HG03139 (cell line): ENCODE measurements around the gene CCDC39.

ENCODE experiments used
- ATAC-seq: cut with Tn5 transposase; IDR thresholded peaks from one replicate; pipeline ENCODE4 v1.9.1; 2021; ENCODE audit not compliant: unreplicated experiment

The CCDC39 gene

DNA sequence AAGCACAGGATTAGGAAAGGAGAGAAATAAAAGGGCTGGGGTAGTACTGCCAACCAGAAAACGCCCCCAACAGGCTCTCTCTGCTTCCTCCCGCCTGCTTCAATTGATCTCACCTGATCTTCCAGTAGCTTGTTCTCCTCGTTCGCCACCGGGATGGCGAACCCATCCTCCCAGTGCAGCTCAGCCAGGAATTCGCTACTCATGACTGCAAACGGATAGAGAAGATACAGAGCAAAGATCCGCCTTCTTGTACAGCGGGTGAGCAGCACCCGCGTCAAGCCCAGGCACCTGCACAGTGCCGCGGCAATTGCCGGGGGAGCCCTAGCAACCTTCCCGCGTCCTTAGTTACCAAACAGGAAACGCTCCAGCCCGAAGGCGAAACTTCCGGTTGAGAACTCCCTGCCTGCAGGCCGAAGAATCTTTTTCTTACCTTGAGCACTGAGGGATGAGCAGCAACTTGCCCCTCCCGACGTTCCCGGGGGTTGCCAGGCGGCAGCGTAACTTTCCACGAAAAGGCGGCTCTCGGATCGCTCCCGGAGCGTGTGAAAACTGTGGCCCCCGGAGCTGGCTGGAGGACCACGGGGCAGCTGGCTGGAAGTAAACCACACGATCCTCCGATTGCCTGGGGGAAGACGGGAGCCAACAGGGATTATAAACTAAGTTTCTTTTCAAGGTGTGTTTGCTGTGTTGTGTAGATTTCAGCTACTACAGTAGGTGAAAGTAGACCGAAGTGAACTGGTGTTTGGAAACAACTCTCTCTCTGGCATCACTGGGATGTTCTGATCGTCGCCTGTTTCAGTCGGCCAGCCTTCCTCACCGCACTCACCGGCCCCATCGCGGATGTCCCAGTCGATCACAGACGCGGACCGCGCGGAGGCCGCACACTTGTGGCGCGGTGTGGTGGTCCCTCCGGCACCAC lies at the start of gene CCDC39:
CCDC39 (minus strand) TSS at position 312 of the 919 bp plus-strand sequence; CDS start at position 203, 109 bp downstream.
- peak; percentile 97 for ATAC-seq

DNA sequence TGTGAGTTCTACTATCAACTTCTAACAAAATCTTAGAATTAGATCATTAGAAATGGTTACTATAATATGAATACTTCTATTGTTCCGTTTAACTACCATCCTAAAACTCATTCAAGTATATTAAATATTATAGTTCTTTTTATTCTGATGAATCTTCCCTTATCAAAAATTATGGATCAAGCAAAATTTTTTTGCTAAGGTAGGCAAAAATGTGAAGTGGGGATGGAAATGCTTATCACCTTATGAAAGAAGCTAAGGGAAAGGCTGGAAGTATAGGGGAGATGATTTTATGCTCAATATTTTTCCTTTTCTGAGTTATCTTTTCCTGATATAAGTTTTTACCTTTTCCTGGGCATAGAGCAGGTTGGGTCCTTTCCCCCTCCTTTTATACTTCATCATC lies 40.7 kb upstream of the CCDC39 start:
- ATAC-seq = no peak

- no peak for ATAC-seq
Measured at GRCh38 chr3:180707896-180708295, 28.6 kb upstream of the CCDC39 start.

- no peak for ATAC-seq
Measured at GRCh38 chr3:180705619-180706018, 26.3 kb upstream of the CCDC39 start.

DNA sequence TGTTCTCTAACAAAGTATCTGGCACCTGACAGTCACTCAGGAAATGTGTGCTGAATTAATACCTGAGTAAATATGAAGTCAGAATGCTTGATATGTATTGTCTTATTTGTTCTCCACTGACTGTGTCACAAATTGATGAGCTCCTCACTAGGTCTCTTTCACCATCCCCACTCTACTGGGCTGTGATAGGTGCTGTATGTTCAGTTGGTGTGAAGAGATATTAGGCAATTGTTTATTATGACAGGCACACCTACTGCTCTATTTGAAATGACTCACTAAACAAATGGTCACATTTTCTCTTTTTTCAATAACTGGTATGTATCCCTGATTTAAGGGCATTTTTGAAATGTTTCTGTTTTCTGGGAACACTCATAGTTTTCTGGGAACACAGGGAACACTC lies 25.2 kb upstream of the CCDC39 start:
- no peak for ATAC-seq

DNA sequence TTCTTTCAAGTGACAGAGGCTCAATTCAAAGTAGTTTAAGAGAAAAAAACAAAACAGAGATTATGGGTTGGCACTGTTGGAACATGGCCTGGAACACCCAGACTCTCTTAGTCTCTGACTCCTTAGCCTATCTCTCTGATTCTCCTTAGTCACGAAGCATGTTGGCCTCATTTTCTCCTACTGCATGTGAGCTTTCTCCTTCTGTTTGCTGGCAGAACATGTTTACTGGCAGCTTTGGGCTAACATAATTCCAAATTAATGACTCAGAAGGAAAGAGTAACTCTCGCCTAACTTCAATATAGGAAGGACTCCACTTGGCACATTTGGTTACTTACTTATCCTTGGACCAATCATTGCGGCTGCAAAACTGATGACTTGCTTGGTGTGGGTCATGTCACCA lies 21.7 kb upstream of the CCDC39 start:
- no peak for ATAC-seq

- ATAC-seq = no peak
Measured at GRCh38 chr3:180698760-180699270, 19.5 kb upstream of the CCDC39 start.

- ATAC-seq = no peak
Measured at GRCh38 chr3:180694321-180694720, 15.0 kb upstream of the CCDC39 start.

GRCh38 chr3:180693656-180694055 lies 14.4 kb upstream of the CCDC39 start:
- ATAC-seq = no peak

DNA sequence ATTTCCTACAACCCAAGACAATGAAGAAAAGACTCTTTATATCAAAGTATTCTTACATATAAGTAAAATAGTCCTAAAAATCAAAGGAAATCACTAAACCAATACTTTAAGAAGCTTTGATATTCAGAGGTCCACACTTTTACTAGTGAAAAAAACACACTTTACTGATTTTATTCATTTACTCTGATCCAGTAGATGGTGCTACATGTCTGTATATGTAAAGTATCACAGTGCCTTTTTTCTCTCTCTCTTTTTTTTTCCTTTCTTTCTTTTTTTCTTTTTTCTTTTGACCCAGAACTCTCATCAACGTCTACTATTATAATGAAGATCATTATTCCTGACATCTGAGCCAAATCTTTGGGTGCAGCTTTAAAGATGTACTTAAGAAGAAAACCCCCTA lies 10.8 kb upstream of the CCDC39 start:
- ATAC-seq = no peak

DNA sequence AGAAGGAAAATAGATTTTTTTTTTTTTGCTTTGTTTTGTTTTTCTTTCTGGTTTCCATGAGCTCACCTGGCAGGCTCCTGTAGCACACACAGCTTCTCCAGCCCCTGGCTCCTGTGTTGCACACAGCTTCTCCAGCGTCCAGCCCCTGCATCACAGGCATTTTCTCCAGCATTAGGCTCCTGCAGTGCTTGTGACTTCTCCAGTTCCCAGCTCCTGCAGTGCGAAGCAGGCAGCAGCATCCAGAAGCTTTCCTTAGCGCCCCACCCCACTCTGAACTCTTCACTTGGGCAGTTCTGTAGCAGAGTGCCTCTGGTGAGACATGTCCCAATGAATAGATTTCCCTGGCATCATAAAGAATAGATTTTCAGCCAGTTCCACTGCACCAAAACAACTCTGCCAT lies 5.5 kb upstream of the CCDC39 start:
- no peak for ATAC-seq

- no peak for ATAC-seq
Measured at GRCh38 chr3:180683816-180684215, 4.5 kb upstream of the CCDC39 start.

DNA sequence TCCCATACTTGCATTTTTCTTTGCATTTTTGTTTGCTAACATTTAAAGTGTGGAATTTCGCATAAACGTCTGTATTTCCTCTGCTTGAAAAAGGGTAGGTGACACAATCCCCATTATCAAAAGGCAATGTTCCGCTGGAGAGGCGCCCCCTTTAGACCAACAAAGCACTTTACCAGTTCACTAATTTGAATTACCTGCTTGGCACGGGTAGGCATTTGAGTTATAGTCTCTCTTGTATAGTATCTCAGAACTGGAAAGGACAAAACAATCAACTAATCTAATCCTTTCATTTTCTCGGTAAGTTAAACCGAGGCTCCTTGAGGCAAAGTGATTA lies 775 bp upstream of the CCDC39 start:
- ATAC-seq = peak; percentile 35

GRCh38 chr3:180678231-180678630 lies 1.1 kb downstream of the CCDC39 start:
- no peak for ATAC-seq

DNA sequence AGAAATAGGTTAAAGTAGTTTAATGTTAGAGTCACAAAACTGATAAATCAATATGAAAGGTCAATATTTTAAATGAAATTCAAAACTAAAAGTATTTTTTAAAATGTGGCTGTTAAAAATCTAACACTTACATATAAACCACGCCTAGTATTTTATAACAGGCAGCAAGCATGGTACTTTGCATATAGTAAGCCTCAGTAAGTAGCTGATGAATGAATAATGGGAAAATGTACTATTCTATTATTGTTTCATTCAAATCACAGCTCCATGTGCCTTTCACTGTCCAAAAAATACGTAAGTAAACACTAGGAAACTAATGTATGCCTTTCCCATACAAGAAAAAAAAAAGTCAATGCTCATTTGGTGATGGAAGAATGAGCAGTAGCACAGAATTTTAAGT lies 17.8 kb downstream of the CCDC39 start:
- no peak for ATAC-seq

DNA sequence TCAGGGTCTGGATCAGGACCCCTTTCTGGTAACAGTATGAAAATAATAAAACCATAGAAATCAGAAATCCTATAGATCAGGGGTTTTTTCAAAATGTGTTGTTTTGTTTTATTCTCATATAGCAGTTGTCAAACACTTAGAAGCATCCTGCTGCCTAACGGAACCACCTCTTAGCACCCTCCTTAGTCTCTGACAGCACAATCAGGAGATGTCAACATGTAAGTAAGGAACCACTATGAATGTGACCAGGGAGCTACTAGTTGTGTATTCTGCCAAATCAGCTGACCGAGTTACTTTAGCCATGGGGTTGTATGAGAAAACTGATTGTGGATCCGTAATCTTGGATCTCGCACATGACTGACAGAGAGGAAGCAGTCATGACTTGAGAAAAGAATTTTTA lies 22.2 kb downstream of the CCDC39 start:
- ATAC-seq = no peak

DNA sequence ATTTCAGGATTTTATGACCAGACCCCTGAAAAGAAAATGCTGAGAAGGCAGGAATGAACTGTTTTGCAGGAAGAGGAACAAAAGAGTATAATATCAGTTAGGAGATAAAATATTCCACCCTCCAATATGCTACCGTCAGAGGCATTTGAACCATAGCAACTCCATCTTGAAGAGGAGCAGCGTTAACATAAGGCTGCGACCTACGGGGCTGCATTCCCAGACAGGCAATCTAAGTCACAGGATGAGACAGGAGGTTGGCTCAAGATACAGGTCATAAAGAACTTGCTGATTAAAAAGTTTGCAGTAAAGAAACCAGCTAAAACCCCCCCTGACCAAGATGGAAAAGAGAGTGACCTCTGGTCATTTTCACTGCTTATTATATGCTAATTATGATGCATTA lies 22.9 kb downstream of the CCDC39 start:
- ATAC-seq = no peak

DNA sequence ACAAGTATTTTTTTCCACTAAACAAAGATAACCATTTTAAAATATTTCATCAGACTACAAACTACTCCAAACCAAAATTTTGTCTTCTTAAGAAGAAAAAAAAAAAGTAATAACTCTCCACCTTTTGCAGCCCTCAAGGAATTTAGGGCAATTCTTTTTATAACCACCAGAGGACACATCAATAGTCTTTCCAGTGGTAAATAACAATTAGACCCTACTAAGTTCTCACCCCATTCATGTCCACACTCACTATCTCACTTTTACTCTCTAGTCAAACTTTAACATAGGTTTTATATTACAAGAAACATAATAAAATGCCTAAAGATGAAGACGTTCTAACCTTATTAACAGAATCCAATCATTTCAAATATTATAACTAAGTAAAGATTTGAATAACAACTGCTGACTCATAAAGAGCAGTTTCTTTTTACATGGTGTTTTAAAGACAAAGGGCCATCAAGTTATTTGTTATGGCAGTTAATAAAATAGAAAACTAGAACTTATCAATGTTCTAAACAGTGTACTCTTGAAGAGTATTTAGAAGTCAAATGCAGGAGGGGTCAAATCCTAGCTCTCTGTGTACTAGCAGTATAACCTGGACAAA lies 33.0 kb downstream of the CCDC39 start:
- ATAC-seq = peak; percentile 56

- ATAC-seq = no peak
Measured at GRCh38 chr3:180640987-180641386, 38.3 kb downstream of the CCDC39 start.

DNA sequence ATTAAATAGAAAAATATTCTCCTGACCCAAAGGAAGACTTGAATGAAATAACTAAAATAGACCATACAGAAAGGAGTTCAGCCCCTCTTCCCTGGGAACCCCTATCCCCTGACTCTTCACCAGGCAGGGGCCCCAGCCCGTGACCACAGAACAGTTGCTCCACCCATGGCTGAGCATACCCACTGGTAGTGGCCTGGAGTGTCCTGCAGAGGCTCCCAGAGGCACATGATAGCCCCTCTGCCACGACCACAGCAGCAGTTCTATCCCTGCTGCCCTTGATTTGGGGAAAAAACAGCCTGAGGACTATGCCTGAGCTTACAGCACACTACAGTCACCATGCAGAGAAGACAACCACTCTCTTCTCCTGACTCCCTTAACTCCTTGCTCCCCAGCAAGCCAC lies 45.6 kb downstream of the CCDC39 start:
- no peak for ATAC-seq

DNA sequence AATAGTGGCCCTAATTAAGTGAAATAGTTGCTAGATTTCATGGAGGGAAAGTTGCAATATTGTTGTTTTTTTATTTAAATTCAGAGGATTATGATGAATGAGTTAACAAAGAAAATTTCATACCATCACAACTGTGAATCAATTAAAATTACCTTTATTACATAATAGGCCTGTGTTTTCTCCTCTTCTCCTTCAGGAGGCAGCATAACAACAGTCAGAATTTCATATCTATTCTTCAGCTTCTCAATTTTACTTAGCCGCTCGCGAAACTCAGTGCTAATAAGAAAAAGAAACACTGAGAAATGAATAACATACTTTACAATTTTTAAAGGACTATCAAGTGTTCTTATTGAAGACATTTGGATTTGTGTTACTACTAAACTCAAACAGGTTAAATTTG lies 48.0 kb downstream of the CCDC39 start:
- ATAC-seq = no peak

DNA sequence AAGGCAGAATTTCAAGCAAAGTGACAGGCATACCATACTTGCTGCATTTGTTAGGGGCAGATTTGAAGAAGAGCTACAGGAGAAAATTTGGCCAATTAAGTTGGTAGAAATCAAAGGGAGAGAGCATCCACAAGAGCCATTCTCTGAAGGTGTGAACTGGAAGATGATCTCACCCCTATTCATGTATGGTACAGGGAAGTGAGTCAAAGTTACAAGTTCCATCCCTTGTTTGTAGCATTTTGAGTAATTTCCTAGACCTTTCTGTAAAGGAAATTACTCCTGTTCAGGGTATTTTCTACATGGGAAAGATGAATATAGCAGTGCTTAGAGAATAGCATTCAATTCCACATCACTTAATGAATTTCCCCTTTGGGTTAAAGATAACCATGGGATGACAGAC lies 48.9 kb downstream of the CCDC39 start:
- ATAC-seq = no peak
